ENCODE data around the gene PPIE.
"Not testable (repeated sequence)": the region's sequence is repeated elsewhere in the genome, so short reads cannot be mapped to it uniquely, and the experiment has no call there.

The PPIE gene

GRCh38 chr1:39789571-39790110 is 51.0 kb downstream of the PPIE start:
- peak overlapping the region; percentile 77 for H3K27ac ChIP-seq
- TF ChIP-seq CTCF (conservative IDR thresholded peaks at IDR 0.05) = no peak

GRCh38 chr1:39791838-39792237 is 53.2 kb downstream of the PPIE start:
- no peak overlapping the region for H3K27ac ChIP-seq
- TF ChIP-seq CTCF (conservative IDR thresholded peaks at IDR 0.05) = no peak

GRCh38 chr1:39795651-39796050 is 57.0 kb downstream of the PPIE start:
- no peak overlapping the region for H3K27ac ChIP-seq
- TF ChIP-seq CTCF (conservative IDR thresholded peaks at IDR 0.05) = no peak

GRCh38 chr1:39798859-39799769 is 60.4 kb downstream of the PPIE start:
- H3K27ac ChIP-seq = not testable (repeated sequence)

GRCh38 chr1:39799770-39800470 is 61.2 kb downstream of the PPIE start:
- no peak overlapping the region for H3K27ac ChIP-seq
- TF ChIP-seq CTCF (conservative IDR thresholded peaks at IDR 0.05) = peak; percentile 87

GRCh38 chr1:39800471-39800835 is 61.8 kb downstream of the PPIE start:
- TF ChIP-seq CTCF (conservative IDR thresholded peaks at IDR 0.05) = no peak
- H3K27ac ChIP-seq = no peak overlapping the region

- TF ChIP-seq CTCF (conservative IDR thresholded peaks at IDR 0.05) = no peak
- H3K27ac ChIP-seq = no peak overlapping the region
Measured at GRCh38 chr1:39802496-39803260, 64.0 kb downstream of the PPIE start.

Measured in VCaP (cell line).